GM12865 (cell line): Measurements from ENCODE around the gene TRPC4AP.
"Not testable (repeated sequence)": the region's sequence is repeated elsewhere in the genome, so short reads cannot be mapped to it uniquely, and the experiment has no call there.

ENCODE experiments used
- DNase-seq: peaks from one replicate; pipeline ENCODE4 v3.0.0; 2010; ENCODE audit warnings: low read depth
- H3K4me3 ChIP-seq: 2 replicates; pipeline ENCODE4 v1.5.1; 2011; ENCODE audit warnings: mild to moderate bottlenecking, low read depth, low read length, control low read depth
- TF ChIP-seq, protein P1 (sequence below): IDR thresholded peaks from 2 replicates; pipeline ENCODE4 v1.5.1; 2011; ENCODE audit warnings: low read length, control low read depth, low read depth, inconsistent platforms; ENCODE audit not compliant: insufficient read depth; ENCODE audit errors: missing control alignments

TRPC4AP gene

DNA sequence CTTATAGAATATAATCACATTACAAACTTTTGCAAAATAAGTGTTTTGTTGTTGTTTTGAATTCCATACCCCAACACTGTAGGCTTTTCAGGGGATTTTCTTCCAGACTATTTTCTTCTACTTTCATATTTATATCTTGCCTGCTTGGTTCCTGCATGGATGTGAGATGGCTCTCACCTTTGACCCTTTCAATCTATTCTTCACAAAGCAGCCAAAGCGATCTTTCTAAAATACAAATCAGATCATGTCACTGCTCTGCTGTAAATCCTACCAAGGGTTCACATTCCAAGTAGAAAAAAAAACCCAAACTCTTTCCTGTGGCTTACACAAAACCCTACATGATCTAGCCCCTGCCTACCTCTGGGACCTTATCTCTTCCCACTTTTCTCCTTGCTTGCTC is 25.0 kb upstream of the TRPC4AP start:
- TF ChIP-seq, protein P1, sequence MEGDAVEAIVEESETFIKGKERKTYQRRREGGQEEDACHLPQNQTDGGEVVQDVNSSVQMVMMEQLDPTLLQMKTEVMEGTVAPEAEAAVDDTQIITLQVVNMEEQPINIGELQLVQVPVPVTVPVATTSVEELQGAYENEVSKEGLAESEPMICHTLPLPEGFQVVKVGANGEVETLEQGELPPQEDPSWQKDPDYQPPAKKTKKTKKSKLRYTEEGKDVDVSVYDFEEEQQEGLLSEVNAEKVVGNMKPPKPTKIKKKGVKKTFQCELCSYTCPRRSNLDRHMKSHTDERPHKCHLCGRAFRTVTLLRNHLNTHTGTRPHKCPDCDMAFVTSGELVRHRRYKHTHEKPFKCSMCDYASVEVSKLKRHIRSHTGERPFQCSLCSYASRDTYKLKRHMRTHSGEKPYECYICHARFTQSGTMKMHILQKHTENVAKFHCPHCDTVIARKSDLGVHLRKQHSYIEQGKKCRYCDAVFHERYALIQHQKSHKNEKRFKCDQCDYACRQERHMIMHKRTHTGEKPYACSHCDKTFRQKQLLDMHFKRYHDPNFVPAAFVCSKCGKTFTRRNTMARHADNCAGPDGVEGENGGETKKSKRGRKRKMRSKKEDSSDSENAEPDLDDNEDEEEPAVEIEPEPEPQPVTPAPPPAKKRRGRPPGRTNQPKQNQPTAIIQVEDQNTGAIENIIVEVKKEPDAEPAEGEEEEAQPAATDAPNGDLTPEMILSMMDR = no peak
- DNase-seq = no peak
- no peak overlapping the region for H3K4me3 ChIP-seq

DNA sequence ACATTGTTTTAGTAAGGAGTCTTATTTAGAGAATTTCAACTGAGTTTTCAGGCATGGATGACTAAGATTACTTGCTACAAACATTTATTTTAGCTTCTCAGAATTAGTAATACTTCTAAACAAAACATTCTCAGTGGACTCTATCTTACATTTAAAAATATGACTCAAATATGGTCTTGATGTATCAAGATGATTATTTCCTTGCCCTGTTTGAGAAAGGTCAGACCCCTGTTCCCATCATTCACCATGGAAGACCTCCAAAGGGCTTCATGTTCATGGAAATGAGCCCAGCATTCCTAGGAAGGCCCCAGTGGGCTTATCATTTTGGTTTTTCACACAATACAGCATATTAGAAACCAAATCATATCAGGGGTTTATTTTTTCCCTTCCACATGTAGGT is 24.6 kb upstream of the TRPC4AP start:
- no peak for DNase-seq
- TF ChIP-seq, protein P1 = no peak
- H3K4me3 ChIP-seq = no peak overlapping the region

DNA sequence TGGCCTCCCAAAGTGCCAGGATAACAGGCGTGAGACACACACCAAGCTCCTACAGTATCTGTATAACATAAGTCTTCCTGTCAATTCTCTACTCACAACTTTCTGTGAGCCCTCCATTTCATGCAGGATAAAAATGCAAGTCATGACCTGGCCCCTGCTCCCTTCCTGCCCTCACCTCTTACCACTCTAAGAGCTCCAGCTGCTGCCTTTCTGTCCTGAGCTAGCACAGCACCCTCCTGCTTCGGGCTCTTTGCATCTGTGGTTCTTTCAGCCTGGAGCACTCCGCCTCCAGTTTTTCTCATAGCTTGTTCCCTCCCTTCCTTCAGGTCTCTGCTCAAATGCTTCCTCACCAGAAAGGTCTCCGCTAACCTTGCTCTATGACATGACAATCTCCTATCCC is 23.7 kb upstream of the TRPC4AP start:
- TF ChIP-seq, protein P1 = no peak
- H3K4me3 ChIP-seq = no peak overlapping the region
- DNase-seq = no peak

DNA sequence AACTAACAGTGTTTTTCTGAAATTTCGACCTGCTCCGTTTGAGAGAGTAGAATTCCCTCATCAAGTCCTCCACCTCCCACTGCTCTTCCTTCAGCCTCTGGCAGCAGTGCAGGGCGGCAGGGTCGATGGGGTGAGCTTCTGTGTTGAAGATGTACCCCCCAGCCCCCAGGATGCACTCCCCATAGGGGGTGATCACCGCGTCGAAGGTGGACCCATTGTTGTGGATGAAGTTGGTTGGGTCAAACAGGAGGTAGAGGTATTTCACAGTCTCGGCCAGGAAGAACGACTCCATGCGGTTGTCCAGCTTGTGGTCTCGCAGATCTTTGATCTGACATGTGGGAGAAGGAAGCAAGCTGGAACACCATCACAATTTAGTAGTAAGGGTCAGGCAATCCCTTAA is 23.0 kb upstream of the TRPC4AP start:
- H3K4me3 ChIP-seq = no peak overlapping the region
- no peak for DNase-seq
- TF ChIP-seq, protein P1 = no peak

DNA sequence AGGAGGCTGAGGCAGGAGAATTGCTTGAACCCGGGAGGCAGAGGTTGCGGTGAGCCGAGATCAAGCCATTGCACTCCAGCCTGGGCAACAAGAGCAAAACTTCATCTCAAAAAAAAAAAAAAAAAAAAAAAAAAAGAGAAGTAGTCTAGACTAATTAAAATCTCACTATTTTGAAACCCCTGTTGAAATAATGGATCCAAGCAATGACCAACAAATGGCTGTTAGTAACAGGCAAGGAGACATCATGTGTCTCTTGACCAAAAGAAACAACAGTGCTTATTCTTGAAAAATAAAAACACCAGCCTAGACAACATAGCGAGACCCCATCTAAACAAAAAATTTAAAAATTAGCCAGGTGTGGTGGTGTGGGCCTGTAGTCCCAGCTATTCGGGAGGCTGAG is 19.7 kb upstream of the TRPC4AP start:
- DNase-seq, H3K4me3 ChIP-seq: not testable (repeated sequence)

DNA sequence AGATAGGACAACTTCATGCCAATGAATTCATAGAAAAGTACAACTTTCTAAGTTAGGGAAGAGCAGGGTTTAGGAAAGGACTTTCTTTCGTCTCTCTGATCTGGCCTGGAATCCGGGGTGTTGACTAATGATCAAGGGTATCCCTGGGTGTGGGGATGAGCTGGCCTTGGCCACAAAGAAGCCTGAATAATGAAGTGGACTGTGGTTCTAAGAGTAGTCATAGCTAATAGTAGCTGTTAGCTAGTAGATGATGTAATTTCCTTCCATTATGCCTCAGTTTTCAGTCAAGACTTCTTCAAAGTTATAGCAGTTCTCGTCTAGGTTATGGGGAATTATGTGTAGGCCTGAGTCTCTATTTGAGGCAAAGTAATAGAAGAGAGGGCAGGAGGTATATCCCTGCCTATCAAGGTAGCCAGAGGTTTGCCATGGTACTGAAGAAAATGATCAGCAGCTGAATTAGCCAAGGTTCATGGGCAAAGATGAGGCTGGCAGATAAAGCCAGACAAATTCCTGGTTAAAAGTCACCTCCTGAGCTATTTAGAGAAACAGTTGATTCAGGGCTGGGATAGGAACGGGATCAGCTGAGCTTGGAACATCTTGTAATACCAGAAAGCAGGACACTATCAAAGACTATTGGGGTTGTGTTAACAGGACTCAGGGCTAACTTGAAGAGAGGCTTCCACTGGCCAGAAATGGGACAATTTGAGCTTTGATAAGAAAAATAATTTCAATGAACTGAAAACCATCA is 18.7 kb upstream of the TRPC4AP start:
- TF ChIP-seq, protein P1 = no peak
- no peak for DNase-seq
- H3K4me3 ChIP-seq = no peak overlapping the region

DNA sequence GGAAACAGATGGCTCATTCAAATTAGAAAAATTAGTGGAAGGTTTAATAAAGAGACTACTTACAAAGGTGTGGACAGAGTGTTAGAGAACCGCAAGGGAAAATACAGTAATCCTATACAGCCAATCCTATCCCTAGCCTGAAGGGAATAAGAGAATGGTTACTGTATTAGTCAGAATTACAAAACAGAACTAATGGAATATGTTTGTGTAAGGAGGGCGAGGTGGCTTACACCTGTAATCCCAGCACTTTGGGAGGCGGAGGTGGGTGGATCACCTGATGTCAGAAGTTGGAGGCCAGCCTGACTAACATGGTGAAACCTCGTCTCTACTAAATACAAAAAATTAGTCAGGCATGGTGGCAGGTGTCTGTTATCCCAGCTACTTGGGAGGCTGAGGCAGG is 16.3 kb upstream of the TRPC4AP start:
- no peak overlapping the region for H3K4me3 ChIP-seq
- TF ChIP-seq, protein P1 = no peak
- DNase-seq = no peak
